RWPE2 (cell line): Measurements from ENCODE around the gene SRGAP1.
A peak's percentile ranks its signal among the peaks of the same experiment; 100 is the strongest.

Experiments used
- ATAC-seq: fragments of 200-7000 bp; cut with Tn5 transposase; 3 replicates; pipeline ENCODE4 v1.9.1; 2021; ENCODE audit warnings: low read depth
- DNase-seq: peaks from one replicate; pipeline ENCODE4 v3.0.0-alpha.2; 2020; ENCODE audit warnings: low spot score
- H3K27ac ChIP-seq: fragments of 450-650 bp; 2 replicates; pipeline ENCODE4 v1.5.1; 2017; ENCODE audit warnings: mild to moderate bottlenecking; ENCODE audit not compliant: poor library complexity, severe bottlenecking
- H3K27me3 ChIP-seq: fragments of 250-450 bp; sonication (Bioruptor Pico); 2 replicates; pipeline ENCODE4 v1.5.1; 2021; ENCODE audit warnings: mild to moderate bottlenecking, moderate library complexity; ENCODE audit not compliant: insufficient read depth, poor library complexity, severe bottlenecking
- H3K36me3 ChIP-seq: fragments of 250-450 bp; sonication (Bioruptor Pico); 2 replicates; pipeline ENCODE4 v1.5.1; 2020; ENCODE audit warnings: low read depth, mild to moderate bottlenecking, moderate library complexity
- H3K4me1 ChIP-seq: fragments of 250-450 bp; sonication (Bioruptor Pico); 2 replicates; pipeline ENCODE4 v1.5.1; 2021; ENCODE audit warnings: mild to moderate bottlenecking, moderate library complexity; ENCODE audit not compliant: insufficient read depth, poor library complexity, severe bottlenecking
- H3K4me3 ChIP-seq: fragments of 250-450 bp; sonication (Bioruptor Pico); 2 replicates; pipeline ENCODE4 v1.5.1; 2021; ENCODE audit warnings: mild to moderate bottlenecking, moderate library complexity; ENCODE audit not compliant: severe bottlenecking
- H3K9me3 ChIP-seq: fragments of 250-450 bp; sonication (Bioruptor Pico); 2 replicates; pipeline ENCODE4 v1.5.1; 2021; ENCODE audit warnings: mild to moderate bottlenecking, moderate library complexity; ENCODE audit not compliant: severe bottlenecking
- TF ChIP-seq, protein P1 (sequence below): fragments of 450-650 bp; IDR thresholded peaks from one replicate; pipeline ENCODE4 v1.5.1; 2017; ENCODE audit warnings: mild to moderate bottlenecking, moderate library complexity; ENCODE audit not compliant: poor library complexity, severe bottlenecking

The SRGAP1 gene

DNA sequence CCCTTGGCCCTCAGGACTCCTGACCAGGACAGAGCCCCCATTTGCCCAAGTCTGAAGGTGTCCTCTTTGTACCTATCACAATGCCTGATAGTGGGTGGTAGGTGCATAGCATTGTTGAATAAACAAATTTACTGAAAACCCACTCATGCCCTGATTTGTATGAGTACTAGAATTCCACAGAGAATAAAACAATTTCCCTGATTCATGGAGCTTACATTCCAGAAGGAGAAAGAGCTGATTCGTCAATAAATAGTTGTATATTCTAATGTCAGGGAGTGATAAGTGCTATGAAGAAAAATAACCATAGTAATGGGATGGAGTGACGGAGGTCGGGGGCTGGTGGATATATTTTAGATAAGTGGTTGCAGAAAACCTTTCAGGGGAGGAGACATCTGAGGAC lies 117.0 kb downstream of the SRGAP1 start:
- no peaks in the 10 kb centered on the region for H3K9me3 ChIP-seq
- DNase-seq: no peak
- no peaks in the 10 kb centered on the region for H3K4me1 ChIP-seq

DNA sequence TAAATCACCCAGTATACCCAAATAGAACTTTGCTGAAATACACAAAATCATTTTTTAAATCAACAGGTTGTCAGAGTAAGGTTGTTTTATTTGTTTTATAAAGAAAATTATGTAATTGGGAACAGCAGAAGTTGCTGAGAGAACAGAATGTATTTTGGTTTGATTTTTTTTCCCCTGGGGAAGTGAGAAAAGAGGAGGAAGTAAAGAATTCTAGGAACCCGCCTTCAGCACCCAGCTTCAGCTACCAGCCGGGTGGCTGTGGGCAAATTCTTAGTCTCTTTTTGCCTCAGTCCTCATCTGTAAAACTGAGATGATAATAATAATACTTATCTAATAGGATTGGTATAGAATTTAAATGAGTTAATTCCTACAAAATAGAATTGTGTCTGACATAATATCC lies 119.4 kb downstream of the SRGAP1 start:
- ATAC-seq: no peak
- TF ChIP-seq, protein P1, sequence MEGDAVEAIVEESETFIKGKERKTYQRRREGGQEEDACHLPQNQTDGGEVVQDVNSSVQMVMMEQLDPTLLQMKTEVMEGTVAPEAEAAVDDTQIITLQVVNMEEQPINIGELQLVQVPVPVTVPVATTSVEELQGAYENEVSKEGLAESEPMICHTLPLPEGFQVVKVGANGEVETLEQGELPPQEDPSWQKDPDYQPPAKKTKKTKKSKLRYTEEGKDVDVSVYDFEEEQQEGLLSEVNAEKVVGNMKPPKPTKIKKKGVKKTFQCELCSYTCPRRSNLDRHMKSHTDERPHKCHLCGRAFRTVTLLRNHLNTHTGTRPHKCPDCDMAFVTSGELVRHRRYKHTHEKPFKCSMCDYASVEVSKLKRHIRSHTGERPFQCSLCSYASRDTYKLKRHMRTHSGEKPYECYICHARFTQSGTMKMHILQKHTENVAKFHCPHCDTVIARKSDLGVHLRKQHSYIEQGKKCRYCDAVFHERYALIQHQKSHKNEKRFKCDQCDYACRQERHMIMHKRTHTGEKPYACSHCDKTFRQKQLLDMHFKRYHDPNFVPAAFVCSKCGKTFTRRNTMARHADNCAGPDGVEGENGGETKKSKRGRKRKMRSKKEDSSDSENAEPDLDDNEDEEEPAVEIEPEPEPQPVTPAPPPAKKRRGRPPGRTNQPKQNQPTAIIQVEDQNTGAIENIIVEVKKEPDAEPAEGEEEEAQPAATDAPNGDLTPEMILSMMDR: no peak
- H3K4me1 ChIP-seq: peaks cover 12% of the 10 kb centered on the region
- DNase-seq: no peak
- no peak overlapping the region for H3K27ac ChIP-seq
- no peaks in the 10 kb centered on the region for H3K9me3 ChIP-seq
- H3K27me3 ChIP-seq: no peaks in the 10 kb centered on the region
- H3K4me3 ChIP-seq: no peak overlapping the region
- no peaks in the 10 kb centered on the region for H3K36me3 ChIP-seq

More for the DNA sequence above, 117.0 kb downstream of the SRGAP1 start:
- no peak for ATAC-seq
- no peaks in the 10 kb centered on the region; the same call in 1 of the 2 replicates for H3K36me3 ChIP-seq
- H3K27ac ChIP-seq: no peak overlapping the region
- TF ChIP-seq, protein P1: no peak
- H3K27me3 ChIP-seq: no peaks in the 10 kb centered on the region
- H3K4me3 ChIP-seq: no peak overlapping the region

DNA sequence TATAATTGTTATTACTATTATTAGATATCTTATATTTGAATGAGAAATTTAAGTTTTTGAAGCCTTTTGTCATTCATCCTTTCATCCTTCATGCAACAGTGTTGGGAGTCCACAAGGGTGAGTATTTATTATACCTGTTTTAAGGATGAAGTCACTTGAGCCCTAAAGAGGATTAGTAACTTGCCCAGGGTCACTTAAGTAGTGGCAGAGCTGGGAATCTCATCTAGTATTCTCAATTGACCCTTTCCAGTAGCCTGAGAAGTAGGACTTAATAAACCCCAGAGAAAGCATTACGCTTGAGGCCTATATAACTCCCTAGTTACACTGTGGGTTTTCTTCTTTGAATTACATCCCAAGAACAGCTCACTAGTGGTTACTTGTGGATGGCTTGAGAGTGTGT lies 119.8 kb downstream of the SRGAP1 start:
- ATAC-seq (no peak), DNase-seq (no peak)
- Histone ChIP-seq H3K4me1 (peaks cover 12% of the 10 kb centered on the region), H3K27me3 (no peaks in the 10 kb centered on the region), H3K27ac (no peak overlapping the region), H3K9me3 (no peaks in the 10 kb centered on the region), H3K36me3 (no peaks in the 10 kb centered on the region), H3K4me3 (no peak overlapping the region)
- TF ChIP-seq, protein P1: no peak

DNA sequence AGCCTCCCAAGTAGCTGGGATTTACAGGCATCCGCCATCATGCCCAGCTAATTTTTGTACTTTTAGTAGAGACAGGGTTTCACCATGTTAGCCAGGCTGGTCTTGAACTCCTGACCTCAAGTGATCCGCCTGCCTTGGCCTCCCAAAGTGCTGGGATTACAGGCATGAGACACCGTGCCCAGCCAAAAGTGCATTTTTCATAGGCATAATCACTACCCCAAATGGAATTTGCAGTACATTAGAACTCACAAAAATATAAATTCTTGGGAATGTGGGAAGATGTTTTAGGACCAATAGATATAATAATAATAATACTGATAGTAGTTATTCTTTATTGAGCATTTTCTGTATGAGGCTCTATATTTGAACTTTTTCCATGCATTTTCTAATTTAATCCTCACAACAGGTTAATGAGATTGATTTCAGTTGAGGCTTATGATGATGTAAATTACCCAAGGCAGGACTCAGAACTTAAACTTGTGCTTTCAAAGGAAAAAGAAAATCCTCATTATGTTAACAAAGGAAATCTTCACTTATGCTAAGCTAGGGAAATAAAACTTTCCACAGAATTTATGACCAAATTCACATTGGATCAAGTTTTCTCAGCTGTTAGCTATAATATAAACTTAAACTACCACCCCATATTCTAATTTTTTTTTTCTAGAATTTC lies 121.6 kb downstream of the SRGAP1 start:
- H3K9me3 ChIP-seq: no peaks in the 10 kb centered on the region
- no peaks in the 10 kb centered on the region for H3K36me3 ChIP-seq
- no peak for DNase-seq
- peaks cover 12% of the 10 kb centered on the region for H3K4me1 ChIP-seq
- no peak overlapping the region for H3K4me3 ChIP-seq
- H3K27me3 ChIP-seq: no peaks in the 10 kb centered on the region
- ATAC-seq: no peak
- TF ChIP-seq, protein P1: no peak
- H3K27ac ChIP-seq: peak overlapping the region; percentile 32

DNA sequence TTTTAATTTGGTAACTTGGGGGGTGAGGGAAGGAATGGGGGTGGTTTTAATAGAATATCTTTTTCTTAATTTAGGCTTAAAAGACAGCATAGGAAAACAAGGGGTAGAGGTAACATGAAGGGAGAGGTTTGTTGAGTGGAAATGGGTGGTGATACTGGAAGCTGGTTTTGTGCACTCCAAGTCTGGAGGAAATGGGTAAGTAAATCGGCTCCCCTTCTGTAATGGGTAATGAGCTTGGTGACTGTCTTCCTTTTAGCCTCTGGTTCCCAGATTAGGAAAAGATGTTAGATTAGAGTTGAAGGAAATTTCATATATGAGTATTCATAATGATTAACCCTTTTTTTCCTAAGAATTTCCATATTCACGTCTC lies 122.1 kb downstream of the SRGAP1 start:
- TF ChIP-seq, protein P1: no peak
- peaks cover 12% of the 10 kb centered on the region for H3K4me1 ChIP-seq

More for the DNA sequence above, 122.1 kb downstream of the SRGAP1 start:
- Histone ChIP-seq H3K4me3 (no peak overlapping the region), H3K27ac (peak overlapping the region; percentile 32), H3K9me3 (no peaks in the 10 kb centered on the region), H3K36me3 (no peaks in the 10 kb centered on the region), H3K27me3 (no peaks in the 10 kb centered on the region)
- ATAC-seq: no peak
- no peak for DNase-seq
